ENCODE results near the gene LAMA3. TPM values are rescaled to one million over a fixed set of nuclear protein-coding genes. Genes with fewer than 3 reads are reported as not detected.
A peak's percentile ranks its signal among the peaks of the same experiment; 100 is the strongest.

LAMA3 gene, protein sequence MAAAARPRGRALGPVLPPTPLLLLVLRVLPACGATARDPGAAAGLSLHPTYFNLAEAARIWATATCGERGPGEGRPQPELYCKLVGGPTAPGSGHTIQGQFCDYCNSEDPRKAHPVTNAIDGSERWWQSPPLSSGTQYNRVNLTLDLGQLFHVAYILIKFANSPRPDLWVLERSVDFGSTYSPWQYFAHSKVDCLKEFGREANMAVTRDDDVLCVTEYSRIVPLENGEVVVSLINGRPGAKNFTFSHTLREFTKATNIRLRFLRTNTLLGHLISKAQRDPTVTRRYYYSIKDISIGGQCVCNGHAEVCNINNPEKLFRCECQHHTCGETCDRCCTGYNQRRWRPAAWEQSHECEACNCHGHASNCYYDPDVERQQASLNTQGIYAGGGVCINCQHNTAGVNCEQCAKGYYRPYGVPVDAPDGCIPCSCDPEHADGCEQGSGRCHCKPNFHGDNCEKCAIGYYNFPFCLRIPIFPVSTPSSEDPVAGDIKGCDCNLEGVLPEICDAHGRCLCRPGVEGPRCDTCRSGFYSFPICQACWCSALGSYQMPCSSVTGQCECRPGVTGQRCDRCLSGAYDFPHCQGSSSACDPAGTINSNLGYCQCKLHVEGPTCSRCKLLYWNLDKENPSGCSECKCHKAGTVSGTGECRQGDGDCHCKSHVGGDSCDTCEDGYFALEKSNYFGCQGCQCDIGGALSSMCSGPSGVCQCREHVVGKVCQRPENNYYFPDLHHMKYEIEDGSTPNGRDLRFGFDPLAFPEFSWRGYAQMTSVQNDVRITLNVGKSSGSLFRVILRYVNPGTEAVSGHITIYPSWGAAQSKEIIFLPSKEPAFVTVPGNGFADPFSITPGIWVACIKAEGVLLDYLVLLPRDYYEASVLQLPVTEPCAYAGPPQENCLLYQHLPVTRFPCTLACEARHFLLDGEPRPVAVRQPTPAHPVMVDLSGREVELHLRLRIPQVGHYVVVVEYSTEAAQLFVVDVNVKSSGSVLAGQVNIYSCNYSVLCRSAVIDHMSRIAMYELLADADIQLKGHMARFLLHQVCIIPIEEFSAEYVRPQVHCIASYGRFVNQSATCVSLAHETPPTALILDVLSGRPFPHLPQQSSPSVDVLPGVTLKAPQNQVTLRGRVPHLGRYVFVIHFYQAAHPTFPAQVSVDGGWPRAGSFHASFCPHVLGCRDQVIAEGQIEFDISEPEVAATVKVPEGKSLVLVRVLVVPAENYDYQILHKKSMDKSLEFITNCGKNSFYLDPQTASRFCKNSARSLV (N-terminal part only)
- total RNA-seq, result 3.3 TPM
- long read RNA-seq, partial matches to known transcripts, result 1 of 2 reads
- long read RNA-seq, other reads (novel, unspliced or antisense), result 1 of 2 reads

DNA sequence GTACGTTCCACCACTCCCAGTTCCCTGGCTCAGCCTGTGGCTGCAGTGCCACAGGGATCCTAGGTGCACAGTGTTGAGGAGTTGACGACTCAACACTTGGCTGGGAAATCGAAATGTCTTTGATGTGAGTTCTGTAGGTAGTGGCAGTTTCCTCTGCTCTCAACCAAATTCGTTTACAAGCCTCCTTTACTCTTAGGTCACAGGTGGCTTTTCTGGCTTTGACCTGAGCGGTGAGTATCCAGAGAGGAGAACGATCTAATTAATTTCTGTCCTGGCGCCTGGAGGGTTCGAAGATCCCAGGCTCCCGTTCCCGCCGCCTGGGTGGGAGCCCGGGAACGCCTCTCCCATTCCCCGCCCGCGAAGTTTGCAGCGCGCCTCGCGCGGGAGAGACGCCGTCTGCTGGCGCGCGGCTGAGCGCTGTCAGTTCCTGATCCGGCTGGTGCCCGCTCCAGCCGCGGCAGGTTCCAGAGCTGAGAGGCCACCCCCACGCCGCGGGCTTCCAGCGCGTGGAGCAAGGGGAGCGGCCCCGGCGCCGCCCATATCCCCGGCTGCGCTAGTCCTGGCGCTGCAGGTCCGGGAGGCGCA, at the start of gene LAMA3:
Gene LAMA3 (plus strand): TSS at position 423 of the 585 bp plus-strand sequence. CDS start 231 bp downstream, outside the sequence.
- DNase-seq (peak; percentile 81), ATAC-seq (ENCODE audit: poor library complexity) (peak; percentile 95)
- intact Hi-C loops (cut with DNase I), result no loop called here

DNA sequence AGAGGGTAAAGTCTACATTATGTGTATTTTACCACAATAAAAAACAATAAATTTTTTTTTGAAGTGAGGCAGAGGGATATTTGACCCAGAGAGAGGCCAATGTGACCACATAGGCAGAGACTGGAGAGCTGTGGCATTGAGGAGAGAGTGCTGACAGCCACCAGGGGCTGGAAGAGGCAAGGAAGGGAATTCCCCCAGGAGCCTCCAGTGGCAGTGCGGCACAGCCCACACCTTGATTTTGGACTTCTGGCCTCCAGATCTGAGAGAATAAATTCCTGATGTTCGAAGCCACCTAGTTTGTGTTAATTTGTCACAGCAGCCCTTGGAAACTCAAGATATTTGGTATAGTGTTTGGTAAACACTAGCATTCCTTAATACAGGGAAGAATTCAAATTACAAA, 49.2 kb upstream of the LAMA3 start:
- no peak for ATAC-seq (ENCODE audit: poor library complexity)
- intact Hi-C loops (cut with DNase I), result no loop called here
- no peak for DNase-seq

DNA sequence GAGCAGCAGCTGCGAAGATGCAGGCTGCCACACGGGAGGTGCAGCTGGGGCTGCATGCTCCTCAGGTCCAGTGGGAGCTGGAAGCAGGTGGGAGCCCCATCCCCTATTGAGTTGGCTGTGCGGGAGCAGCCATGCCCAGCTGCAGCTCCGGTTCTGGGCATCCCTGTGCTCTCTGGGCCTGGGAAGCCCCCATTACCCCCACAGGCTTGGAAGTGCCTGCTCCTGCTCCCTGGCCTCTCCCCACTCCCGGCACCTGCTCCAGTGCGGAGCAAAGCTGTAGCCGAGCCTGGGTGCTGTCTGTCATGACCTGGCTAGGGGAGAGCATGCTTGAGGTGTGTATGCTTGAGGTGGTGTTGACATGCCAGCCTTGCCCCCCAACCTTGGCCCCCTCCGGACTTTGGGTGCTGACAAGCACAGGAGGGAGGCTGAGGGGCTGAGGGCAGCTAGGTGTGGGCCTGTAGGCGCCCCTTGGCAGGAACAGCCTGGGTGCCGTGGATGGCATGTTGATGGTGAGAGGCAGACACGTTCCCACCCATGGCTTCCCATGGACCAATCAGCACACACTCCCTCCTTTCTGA, 48.0 kb upstream of the LAMA3 start:
- intact Hi-C loops (cut with DNase I), result no loop called here
- ATAC-seq (ENCODE audit: poor library complexity) (no peak), DNase-seq (no peak)

DNA sequence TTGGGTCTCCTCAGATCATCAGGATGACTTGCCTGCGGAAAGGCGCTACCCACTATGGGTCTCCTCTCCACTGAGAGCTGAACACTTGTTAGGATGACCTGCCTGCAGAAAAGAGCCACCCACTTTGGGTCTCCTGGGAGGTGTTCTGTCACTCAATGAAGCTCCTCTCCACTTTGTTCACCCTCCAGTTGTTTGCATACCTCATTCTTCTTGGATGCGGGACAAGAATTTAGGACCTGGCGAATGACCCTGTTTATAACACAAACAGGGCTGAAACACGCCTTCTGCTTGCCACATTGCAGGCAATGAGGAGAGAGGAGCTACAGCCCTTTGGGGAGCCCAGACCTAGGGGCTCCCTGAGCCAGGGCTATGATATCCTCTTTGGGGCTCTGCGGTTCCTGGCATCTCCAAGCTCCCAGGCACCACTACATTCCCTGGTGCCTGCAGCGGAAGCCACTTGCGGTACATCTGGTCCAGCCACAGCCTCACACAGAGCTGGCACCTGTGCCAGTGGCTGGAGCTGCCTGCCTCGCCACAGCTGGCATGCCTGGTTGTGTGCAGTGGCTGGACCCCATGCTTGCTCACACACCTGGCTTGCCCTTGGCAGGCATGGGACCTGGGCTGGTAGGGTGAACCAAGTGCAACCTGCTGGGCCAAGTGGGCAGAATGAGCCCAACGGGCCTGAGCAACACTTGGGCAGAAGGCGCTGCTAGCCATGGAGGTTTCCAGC, 47.2 kb upstream of the LAMA3 start:
- DNase-seq (no peak), ATAC-seq (ENCODE audit: poor library complexity) (no peak)
- intact Hi-C loops (cut with DNase I), result no loop called here

DNA sequence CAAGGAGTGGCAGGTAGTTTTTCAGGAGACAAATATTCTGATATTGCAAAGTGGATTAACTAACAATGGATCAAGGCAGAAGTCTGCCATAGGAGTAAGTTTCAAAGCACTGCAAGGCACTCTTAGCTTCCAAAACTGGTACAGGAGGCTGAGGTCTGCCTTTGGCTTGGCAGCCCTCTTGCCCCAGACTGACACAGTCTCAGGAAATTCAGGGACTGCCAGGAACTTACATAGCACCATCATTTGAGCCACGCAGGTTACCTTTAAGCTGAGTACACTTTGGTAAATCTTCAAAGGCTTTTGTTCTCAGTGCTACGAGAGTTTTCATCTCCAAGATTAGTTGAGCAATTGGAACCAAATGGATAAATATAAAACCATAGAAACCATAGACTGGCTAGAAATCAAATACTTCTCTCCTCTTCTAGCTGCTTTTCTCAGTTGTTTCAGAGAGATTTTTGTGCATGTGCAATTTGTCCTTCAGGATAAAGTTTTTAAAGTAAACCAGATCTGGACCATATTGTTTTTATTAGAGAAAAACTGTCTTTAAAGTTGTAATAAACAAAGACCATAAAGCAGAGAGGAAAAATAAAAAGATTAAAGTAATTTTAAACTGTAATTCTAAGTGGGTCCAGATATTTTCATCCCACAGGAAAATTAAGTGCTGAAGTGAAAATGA, 45.3 kb upstream of the LAMA3 start:
- intact Hi-C loops (cut with DNase I), result no loop called here
- DNase-seq (no peak), ATAC-seq (ENCODE audit: poor library complexity) (no peak)

DNA sequence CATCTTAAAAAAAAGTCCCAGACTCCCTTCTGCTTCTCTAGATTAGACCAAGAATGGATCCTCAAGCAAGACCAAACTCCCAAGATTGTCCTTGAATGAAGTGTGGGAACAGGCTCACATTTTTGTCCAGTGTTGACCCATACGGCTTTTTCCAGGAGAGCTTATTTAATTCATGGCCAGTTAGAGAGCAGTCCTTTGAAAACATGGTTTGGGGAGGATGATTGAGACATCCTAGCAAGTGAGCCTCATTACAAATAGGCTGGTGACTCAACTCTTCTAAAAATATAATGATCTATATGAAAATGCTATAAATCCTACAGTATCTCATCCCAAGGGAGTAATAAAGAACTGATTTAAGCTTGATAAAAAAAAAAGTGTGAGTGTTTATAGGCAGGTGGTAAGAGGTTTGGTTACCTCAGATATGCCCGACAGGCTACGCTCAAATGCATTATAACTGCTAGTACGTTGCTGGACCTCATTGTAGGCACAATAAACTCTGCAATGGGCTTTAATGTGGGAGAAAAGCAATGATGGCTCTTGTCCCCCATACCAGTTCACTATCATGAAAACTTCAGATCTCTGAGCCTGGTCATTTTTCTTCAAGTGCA, 43.6 kb upstream of the LAMA3 start:
- DNase-seq, result no peak
- ATAC-seq (ENCODE audit: poor library complexity), result no peak
- intact Hi-C loops (cut with DNase I), result no loop called here

DNA sequence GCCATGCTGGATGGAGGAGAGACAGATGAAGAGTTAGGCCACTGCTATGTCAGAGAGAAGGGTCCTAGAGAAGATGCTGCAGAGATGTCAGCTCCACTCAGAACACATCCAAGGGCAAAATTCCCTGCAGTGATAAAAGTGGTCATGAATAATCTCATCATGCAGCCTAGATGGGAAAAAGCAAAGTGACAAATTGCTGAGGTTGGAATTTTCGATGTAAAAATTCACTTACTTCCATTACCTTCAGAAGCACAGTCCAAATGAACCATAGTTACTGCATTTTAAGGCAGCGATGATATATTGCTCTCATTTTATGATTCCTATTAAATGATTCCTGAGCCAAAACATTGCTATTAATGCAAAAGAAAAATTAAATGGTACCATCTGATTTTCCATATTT, 43.0 kb upstream of the LAMA3 start:
- intact Hi-C loops (cut with DNase I), result no loop called here
- no peak for ATAC-seq (ENCODE audit: poor library complexity)
- DNase-seq, result no peak

DNA sequence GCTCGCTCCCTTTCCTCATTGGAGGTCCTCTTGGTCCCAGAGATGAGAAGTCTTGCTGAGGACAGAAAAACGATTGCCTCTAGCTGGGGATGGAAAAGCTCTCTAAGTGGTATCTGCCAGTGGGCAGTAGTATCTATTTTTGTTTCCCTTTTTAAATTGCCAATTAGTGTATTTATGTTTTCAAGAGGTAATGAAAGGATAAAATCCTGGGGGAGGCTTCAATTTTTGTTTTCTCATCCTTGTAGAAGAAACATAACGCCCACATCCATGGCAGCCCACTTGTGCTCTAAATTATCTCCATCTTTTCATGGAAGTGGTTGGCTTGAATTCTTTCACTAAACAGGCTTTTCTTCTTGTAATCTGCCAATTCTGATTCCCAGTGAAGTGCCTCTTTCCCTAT, 40.8 kb upstream of the LAMA3 start:
- DNase-seq (no peak), ATAC-seq (ENCODE audit: poor library complexity) (no peak)
- intact Hi-C loops (cut with DNase I), result no loop called here

DNA sequence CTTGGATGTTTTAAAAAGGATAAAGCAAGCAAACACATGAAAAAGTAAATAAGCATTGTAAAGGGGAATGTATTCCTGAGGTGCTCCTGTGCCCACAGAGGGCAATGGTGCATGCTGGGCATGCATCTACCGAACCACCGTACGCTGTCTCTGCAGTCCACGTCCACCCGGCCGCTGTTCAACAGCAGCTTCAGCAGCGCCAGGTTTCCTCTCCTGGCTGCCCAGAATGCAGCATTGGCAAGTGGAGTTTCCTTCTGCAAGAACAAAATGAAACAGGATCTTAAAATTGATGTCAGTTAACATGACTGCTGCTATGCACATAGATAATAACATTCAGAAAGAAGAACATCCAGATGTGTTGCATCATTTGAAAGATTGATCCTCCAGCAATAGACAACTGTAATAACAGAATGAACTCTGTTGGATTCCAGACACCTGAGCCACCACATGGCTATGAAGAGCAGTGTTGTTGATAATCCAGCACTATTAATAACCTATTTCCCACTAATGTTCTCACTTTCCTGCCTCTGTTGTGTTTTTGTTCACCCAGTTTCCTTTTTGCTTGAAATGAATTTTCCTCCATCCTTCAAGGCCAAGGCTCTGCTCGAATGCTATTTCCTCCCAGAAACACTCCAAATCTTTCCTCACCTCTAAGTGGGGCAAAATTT, 40.2 kb upstream of the LAMA3 start:
- no peak for DNase-seq
- ATAC-seq (ENCODE audit: poor library complexity), result peak; percentile 56
- intact Hi-C loops (cut with DNase I), result no loop called here

DNA sequence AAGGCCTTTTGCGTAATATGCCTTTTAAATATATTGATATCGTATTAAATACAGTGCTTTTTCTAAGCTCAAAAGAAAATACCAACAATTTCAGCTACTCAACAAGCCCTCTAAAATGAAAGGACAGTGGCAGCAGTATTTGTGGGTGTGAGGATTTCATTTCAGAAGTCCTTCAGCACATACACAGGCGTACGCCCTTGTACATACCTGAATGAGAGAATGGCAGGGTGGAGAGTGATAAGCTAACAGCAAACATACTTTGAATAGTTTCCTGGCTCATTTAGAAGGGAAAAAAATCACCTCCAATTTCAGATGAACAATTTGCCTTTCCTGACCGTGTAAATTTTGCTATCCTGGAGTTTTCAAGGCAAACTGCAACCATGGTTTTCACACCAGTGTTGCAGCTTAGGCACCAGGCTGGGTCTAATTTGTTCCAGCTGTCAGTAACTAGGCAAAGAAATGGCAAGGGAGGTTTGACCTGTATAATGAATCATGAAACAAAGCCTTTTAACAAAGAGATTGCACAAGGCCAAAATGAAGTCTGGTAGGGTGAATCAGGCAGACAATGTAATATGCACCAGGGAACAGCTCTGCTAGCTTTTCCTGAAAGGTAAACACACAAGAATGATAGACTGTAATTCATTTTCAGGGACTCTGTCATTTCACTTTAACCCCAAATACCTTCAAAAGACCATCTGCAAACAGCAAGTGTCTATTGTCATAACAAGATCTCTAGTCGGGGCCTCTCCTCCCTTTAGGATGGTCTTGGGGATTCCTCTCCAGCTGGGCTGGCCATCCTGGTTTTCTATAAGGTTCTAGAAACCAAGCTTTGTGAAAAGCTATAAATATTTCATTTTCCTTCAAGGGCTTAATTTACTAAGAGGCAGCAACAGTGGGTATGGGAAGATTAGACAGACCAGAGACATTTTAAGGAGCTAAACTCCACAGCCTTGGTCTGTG, 38.0 kb upstream of the LAMA3 start:
- no peak for ATAC-seq (ENCODE audit: poor library complexity)
- intact Hi-C loops (cut with DNase I), result no loop called here
- no peak for DNase-seq

DNA sequence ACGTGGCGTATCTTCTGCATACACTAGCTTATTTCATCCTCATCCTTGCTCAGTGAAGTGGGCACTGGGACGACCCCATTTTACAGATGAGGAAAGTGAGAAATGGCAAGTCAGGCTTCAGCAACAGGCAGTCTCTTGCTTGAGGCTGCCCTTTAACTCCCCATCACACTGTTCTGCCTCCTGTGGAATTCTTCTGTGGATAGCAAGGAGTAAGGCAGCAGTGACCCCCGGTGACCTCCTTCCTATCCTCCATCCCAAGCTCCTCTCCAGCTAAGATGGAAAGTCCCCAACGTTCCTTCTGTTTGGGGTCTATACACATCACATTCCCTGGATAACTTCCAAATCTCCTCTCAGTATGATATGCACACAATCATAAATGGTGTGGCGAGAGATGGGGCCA, 37.0 kb upstream of the LAMA3 start:
- intact Hi-C loops (cut with DNase I), result no loop called here
- DNase-seq (no peak), ATAC-seq (ENCODE audit: poor library complexity) (no peak)

DNA sequence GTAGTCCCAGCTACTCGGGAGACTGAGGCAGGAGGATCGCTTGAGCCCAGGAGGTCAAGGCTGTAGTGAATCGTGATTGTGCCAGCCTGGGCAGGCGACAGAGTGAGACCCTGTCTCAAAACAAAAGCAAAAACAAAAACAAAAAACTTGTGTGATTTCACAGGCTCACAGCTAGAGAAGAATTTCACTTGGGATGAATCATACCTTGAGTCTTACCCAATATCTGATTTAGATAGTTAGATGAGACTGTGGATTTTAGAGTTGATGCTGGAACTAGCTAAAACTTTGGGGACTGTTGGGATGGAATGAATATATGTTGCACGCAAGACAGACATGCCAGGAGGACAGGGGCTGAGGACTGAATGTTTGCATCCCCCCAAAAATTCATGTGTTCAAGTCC, 31.0 kb upstream of the LAMA3 start:
- no peak for DNase-seq
- ATAC-seq (ENCODE audit: poor library complexity), result no peak
- intact Hi-C loops (cut with DNase I), result no loop called here

DNA sequence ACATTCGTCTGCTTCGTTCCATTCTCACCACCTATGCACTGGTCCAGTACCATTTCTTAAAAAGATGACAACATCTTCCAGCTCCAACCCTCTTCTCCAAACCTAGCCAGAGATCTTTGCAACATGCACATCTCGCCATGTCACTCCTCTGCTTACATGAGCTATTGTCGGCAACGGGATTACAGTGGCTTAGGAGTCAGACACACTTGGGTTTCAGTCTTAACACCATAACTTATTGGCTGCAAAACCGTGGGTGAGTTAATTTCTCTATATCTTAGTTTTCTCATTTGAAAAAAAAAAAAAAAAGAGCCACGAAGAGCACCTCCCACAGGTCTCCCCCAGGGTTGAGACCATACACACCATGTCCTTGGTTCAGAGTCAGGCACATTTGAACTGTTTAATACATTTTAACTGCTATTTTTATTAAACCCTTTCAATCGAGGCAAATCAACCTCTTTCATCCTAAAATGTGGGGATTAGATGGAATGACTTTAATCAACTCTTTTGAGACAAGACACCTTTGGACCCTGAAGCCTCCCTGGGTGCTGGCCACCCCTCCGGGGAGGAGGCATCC, 27.4 kb upstream of the LAMA3 start:
- ATAC-seq (ENCODE audit: poor library complexity) (no peak), DNase-seq (no peak)
- intact Hi-C loops (cut with DNase I), result no loop called here

DNA sequence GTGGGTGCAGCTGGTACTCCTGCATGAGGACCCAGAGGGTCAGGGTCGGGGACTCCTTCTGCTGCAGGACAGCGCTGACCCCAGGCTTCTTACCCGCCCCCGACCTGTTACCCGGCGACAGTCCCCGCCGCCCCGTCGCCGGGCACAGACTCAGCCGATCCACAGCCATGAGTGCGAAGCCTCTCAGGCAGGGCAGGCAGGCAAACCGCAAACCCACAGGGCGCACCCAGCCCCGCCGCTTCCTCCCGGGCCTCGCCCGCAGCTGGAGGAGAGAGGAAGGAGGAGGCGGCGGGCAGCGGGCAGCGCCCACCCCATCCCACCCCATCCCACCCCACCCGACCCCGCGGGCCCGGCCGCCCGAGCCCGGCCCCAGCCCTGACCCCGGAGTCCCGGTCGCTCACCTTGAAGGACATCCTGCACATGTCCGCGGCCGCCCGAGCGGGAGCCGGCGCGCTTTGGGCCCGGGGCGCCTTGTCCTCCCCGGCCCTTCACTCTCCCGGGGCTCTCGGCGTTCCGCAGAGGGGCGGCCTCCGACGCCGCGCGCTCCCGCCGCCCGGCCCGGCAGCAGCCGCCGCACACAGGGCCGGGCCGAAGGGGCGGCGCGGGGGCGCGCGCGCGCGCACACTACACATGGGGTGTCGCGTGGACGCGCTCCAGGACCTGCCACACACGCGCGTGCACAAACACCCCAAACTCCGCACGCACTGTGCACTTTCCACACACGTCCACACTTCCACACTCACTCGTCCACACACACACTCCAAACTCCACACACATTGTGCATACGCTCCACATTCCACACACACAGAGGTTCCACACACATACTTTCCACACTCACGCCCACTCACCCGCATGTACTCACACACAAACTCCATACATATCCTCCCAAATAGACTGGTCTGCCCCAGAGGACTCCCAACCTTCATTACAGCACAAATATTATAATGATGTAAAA, 26.7 kb upstream of the LAMA3 start, which contains the start of gene ANKRD29:
Gene ANKRD29 (minus strand): TSS at position 603 of the 955 bp plus-strand sequence. CDS start 181 bp downstream, at position 422.
- DNase-seq, result peak; percentile 75
- intact Hi-C loops (cut with DNase I), result no loop called here
- peak; percentile 90 for ATAC-seq (ENCODE audit: poor library complexity)
